GM10847 (cell line): ENCODE measurements around the gene ANO10.

Experiments
- POLR2A ChIP-seq: IDR thresholded peaks from 2 replicates; pipeline ENCODE4 v1.6.1; 2011; ENCODE audit not compliant: insufficient read length; ENCODE audit errors: extremely low read depth

ANO10 gene

DNA sequence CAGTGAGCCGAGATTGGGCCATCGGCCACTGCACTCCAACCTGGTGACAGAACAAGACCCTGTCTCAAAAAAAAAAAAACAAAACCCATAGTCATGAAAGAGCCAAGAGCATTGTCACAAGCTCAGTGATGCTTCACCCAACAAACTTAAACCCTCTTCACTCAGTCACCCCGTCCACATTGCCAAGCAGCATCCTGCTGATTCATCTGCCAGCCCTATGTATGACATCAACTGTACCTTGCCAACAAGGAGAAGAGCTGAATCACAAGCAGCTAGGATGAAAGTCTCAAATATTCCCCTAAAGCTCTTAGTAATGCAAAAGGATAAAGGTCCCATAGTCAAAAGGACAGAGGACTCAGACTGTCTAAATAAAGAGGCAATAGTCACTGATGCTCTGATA lies 90.0 kb downstream of the ANO10 start:
- no peak for TF ChIP-seq POLR2A

DNA sequence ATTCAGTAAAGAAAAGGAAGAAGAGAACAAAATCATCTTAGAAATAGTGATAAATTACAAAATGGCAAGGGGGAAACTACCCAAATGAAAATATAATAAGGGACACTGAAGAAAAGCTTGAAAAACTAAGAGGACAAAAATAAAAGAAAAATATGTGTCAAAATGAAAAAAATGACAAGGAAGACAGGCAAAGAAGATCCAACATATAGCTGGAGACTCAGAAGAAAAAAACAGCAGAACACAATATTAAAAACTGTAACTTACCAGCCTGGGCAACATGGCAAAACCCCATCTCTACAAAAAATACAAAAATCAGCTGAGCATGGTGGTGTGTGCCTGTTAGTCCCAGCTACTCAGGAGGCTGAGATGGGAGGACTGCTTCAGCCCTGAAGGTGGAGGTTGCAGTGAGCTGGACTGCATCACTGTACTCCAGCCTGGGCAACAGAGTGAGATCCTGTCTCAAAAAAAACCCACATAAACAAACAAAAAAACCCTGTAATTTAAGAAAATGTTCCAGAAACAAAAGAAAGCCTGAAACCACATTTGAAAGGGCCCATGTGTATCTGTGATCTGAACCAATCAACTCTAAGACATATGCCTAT lies 93.2 kb downstream of the ANO10 start:
- no peak for TF ChIP-seq POLR2A

DNA sequence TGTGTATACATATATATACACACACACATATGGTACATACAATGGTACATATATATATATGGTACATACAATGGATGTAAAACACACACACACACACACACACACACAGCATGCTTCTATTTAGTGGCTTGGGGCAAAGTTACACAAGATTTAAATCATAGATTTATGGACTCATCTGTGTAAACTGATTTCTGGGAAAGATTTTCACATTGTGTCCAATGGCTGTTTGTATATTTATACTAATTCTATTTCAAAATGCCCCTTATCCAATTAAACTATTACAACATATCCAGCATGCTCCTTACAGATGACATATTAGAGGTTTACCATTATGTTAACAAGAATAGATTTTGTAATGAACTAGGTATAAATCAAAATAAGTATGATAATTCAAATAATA lies 94.9 kb downstream of the ANO10 start:
- TF ChIP-seq POLR2A = no peak

DNA sequence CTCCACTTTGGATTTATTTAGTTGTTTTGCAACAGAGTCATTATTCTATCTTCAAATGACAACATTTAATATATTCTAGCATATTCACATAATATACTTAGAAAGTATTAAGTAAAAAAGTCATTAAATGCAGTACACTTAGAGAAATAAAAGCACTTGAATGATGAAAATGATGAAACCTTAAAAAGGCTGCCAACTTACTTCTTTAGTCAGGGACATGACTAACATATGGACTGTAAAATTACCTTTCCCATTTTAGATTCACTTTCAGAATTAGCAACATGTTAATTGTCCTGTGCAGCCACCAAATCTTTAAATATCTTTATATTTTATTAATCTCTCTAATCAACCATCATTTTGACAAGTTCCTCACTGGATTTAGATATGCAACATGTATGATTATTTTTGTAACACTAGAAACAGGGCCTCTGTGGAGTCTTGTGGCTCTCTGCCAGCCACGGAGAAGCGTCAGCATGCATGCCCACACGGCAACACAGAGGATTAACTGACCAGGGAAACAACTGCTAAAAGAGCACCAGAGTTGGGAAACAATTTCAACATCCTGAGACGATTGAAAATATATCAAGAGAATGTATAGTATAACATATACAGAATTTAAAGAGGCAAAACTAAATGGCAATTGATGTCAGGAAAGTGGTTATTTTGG lies 95.7 kb downstream of the ANO10 start:
- no peak for TF ChIP-seq POLR2A

DNA sequence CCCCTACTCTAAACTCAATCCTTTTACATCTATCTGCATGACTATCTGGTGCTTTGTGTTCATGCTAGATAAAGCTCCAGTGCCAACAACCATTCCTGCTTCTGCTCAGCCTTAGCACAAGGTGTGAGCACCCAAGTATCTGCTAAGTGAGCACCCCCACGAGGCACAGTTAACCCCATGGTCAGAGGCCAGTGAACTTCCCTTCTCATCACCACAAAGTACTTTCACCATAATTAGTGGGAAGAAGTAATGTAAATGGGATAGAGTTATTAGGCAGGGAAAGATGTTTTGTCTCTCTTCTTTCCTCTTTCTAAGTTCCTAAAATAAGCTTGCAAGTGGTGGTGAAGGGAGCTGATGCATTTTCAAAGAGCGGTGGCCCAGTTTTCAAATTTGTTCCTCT lies 96.4 kb downstream of the ANO10 start:
- no peak for TF ChIP-seq POLR2A

DNA sequence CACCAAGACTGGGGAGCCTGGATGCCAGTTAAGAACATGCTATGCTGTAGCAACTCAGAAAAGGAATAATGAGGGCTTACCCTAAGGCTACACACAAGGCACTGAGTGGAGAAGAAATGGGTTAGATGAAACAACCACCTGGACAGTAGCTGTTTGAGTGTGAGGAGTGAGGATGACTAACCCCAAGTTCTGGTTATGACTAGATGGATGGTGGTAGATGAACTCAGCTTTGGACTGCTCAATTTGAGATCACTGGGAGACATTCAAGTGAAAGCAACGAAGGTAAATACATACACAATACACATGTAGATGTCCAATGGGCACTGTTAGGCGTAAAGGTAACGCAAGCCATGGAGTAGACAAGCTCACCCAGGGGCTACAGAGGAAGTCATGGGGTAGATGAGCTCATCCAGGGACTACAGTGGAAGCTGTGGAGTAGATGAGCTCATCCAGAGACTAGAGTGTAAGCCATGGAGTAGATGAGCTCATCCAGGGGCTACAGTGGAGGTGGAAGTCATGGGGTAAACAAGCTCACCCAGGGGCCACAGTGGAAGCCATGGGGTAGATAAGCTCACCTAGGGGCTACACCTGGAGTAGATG lies 98.3 kb downstream of the ANO10 start:
- no peak for TF ChIP-seq POLR2A

DNA sequence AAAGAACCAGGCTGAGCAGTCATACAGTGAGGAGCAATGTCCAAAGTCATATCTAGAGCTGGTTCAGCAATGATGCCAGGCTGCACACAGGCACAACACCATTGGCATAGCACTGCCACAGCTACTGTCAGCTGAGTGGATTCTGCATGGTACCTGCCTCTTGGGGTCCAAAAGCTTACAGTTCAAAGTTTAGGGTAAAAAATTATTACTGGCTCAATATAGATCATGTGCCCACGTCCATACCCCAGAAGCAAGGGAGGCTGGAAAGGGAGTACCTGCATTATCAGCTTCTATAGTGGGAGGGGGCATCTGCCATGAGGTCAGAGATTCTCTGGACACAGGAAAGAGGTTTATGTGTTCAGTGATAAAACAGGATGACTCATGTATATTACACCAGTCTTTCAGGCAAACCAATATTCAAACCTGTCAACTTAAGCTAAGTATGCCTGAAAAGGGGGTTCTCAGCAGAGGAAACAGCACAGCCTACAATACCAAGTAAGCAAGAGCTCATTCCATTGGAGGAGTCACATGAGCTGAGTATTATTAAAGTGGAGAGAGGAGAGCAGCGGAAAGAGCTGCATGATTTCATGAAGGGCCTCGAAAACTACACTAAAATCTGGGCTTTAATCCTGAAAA lies 99.0 kb downstream of the ANO10 start:
- no peak for TF ChIP-seq POLR2A

DNA sequence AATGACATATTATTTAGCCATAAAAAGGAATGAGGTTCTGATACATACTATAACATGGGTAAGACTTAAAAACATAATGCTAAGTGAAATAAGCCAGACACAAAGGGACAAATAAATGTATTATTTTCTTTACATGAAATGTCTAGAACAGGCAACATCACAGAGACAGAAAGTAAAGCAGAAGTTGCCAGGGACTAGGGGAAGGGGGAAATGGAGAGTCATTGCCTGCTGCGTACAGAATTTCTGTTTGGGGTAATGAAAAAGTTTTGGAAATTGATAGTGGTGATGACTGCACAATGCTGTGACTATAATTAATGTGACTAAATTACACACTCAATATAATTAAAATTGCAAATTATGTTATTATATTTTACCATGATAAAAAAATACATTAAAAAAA lies 99.9 kb downstream of the ANO10 start:
- no peak for TF ChIP-seq POLR2A

DNA sequence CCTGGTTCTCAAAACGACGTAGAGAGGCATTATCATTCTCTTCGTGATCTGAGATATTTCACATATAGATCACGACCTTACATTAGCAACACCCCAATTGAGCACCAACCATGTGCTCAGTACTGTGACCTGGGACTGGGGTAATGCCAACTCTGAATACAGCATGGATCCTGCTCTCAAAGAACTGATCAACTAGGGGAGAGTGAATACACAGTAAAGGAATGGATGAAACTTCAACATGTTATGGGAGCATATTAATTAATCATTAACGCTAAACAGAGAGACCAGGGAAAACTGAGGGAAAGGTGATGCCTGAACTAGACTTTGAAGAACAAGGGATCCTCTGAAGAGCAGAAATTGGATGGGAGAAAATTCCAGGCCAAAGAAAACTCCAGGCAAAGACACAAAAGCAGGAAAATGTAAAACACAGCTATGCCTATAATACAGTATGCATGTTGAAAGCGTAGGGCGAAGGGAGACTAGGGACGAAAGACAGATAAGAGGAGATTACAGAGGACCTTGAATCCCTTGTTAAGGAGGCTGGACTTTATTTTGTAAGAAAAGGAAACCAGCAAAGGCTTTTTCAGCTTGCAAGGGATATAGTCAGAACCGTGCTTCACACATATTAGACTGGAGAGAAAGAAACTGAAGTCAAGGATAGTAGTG lies 105.7 kb downstream of the ANO10 start:
- no peak for TF ChIP-seq POLR2A

DNA sequence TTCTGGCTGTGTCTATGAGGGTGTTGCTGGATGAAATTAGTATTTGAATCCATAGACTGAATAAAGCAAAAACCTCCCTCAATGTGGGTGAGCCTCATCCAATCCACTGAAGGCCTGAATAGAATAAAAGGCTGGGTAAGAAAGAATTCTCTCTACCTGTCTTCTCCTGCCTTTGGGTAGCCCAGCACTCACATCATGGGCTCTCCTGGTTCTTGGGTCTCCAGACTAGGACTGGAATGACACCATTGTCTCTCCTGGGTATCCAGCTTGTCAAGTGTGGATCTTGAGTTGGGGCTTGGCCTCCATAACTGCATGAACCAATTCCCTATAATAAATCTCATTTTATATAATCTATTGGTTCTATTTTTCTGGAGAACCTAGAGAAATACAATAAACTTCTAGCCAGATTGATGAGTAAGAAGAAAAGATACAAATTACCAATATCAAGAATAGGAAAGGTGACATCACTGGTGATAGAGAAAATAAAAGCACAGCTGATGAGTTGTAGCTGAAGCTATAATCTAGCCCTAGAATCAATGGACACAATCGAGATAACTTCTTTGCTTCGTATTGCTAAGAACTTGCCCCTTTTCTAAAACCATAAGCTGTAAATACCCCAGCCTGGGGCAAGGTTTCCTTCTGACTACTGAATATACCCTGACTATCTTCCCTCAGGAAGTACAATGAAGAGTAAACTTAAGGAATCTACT lies 106.4 kb downstream of the ANO10 start:
- no peak for TF ChIP-seq POLR2A

DNA sequence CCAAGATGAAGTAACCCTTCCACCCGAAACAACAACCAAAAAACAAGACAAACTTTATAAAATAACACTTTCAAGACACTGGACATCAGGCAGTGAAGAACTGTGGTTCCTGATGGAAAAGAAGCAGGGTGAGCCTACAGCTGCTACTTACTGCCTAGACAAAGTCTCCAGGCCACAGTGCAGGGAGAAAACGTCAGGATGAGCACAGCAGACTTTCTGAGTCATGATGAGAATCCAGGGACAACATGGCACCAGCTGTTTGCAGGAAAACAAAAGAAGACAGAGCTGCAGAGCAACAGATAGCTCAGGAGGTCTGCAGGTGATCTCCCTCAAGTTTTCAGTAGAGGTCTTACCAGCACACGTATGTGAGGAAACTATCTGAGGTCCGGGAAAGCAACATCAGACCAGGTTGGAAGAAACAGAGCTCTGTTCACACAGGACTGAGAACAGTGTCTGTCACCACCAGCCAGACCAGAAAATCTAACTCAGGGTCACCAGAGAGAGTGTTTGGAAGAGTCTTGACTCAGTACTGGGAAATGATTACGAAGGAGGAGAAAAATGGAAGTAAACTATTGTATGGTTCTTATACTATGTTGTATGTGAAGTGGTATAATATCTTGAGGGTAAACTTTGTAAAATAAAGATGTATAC lies 108.9 kb downstream of the ANO10 start:
- no peak for TF ChIP-seq POLR2A

DNA sequence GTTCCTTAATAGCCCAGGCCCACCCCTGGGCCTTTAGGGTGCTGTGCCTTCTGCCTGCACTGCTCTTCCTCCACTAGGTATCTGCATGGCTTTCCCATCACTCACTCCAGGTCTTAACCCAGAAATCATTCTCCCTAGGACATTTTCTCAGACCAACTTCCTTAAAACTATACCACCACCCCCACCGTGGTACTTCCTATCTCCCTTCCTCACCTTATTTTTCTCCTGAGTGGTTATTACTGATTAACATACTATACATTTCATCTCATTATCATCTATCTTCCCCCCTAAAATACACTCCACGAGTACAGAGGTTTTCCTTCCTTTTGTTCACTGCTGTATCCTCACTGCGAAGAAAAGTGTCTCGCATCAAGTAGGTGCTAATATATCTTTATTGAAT lies 115.2 kb downstream of the ANO10 start:
- TF ChIP-seq POLR2A = no peak

DNA sequence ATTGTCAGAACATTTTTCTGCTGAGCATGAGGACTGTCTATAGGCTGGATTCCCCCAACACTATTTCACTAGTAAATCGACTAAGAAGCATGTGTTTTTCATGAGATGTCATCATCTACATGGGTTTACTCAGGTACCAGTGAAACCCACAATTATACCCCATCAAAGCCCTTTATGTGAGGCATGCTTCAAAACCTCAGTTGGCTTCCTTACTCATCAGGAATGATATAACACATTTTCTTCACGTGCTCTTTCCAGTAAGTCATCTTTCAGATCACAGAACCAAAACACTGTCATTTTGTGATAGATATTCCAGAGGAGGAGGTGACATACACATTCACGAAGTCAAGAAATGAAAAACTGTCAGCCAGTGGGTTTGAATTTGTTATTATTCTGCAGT lies 116.5 kb downstream of the ANO10 start:
- TF ChIP-seq POLR2A = no peak

DNA sequence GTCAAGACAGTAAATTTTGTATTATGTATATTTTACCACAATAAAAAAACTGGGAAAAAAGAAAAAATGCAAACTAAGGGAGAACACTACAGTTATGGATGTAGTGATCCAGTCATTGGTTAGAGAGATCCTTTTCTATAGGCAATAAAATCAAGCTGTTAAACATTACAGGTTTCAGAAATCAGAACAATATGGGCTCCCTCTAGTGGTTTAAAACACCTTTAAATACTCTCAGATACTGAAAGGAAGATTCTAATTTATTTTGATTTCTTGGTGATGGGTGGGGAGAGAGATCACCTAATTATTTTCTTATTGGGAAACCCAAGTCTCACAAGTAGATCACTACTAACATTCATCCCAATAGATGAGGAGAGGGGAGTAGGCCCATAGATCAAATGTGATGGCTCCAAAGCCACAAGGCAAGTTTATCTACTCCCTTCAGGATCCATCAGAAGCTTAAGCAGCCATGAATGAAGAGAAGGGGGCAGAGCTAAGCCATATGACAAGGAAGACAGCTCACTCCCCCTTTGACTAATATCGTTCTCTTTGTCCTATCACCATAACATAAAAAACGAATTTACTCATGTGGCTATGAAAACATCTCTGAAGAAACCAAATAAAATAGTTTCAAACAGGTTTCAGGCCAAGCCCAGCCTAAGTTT lies 118.6 kb downstream of the ANO10 start:
- TF ChIP-seq POLR2A = no peak
